CD8-positive, alpha-beta memory T cell (primary cell): ENCODE results near the gene MYH10. TPM values are rescaled to one million over a fixed set of nuclear protein-coding genes. Genes with fewer than 3 reads are reported as not detected.
"Not testable (repeated sequence)": the region's sequence is repeated elsewhere in the genome, so short reads cannot be mapped to it uniquely, and the experiment has no call there.

Source experiments
- CTCF ChIA-PET: fragments of 350-600 bp; sonication (Branson Sonifier 250); formaldehyde crosslinking; loops from one replicate; lab custom pipeline; 2021; ENCODE audit warnings: antibody characterized with exemption; lab: Charles Lee
- POLR2A ChIA-PET: fragments of 350-600 bp; sonication (Branson Sonifier 250); formaldehyde crosslinking; loops from one replicate; lab custom pipeline; 2021; ENCODE audit warnings: antibody characterized with exemption; lab: Charles Lee
- DNase-seq, 5 donors: peaks; one replicate each; pipeline versions ENCODE4 v3.0.0 to v3.0.0-alpha.2; 2020 to 2022; ENCODE audit warnings: mixed read lengths in 1 of 5
- H3K27ac ChIP-seq: one replicate; pipeline ENCODE4 v1.7.0; 2013; ENCODE audit warnings: low read depth, mild to moderate bottlenecking, low read length, moderate library complexity
- H3K27me3 ChIP-seq: 2 replicates; pipeline ENCODE4 v1.7.0; 2013; ENCODE audit warnings: low read length, mild to moderate bottlenecking; ENCODE audit not compliant: insufficient read depth, poor library complexity, severe bottlenecking
- H3K36me3 ChIP-seq: 2 replicates; pipeline ENCODE4 v1.7.0; 2013; ENCODE audit warnings: mild to moderate bottlenecking, low read length, moderate library complexity; ENCODE audit not compliant: insufficient read depth
- H3K4me1 ChIP-seq: 2 replicates; pipeline ENCODE4 v1.7.0; 2013; ENCODE audit warnings: mild to moderate bottlenecking, low read length, moderate library complexity; ENCODE audit not compliant: insufficient read depth
- H3K4me3 ChIP-seq: 2 replicates; pipeline ENCODE4 v1.7.0; 2013; ENCODE audit warnings: mild to moderate bottlenecking, low read length
- H3K9me3 ChIP-seq: 2 replicates; pipeline ENCODE4 v1.7.0; 2013; ENCODE audit warnings: mild to moderate bottlenecking, low read length
- H3K27ac Mint-ChIP-seq, 8 donors: one replicate each; pipeline ENCODE4 v1.8.0; 2020 to 2021; ENCODE audit warnings: mixed read lengths in 8 of 8, mild to moderate bottlenecking in 6 of 8, inconsistent platforms in 3 of 8, moderate library complexity in 3 of 8
- H3K27me3 Mint-ChIP-seq, 2 donors: one replicate each; pipeline ENCODE4 v1.8.0; 2020 to 2021; ENCODE audit warnings: mixed read lengths in 2 of 2, mild to moderate bottlenecking in 1 of 2, moderate library complexity in 1 of 2
- H3K36me3 Mint-ChIP-seq, 3 donors: one replicate each; pipeline ENCODE4 v1.8.0; 2020 to 2021; ENCODE audit warnings: mixed read lengths in 3 of 3, inconsistent platforms in 1 of 3, mild to moderate bottlenecking in 1 of 3
- H3K4me1 Mint-ChIP-seq, 3 donors: one replicate each; pipeline ENCODE4 v1.8.0; 2020 to 2021; ENCODE audit warnings: mixed read lengths in 3 of 3, inconsistent platforms in 1 of 3, mild to moderate bottlenecking in 1 of 3
- H3K4me3 Mint-ChIP-seq, 7 donors: one replicate each; pipeline ENCODE4 v1.8.0; 2020 to 2021; ENCODE audit warnings: mixed read lengths in 7 of 7, mild to moderate bottlenecking in 6 of 7, moderate library complexity in 4 of 7, inconsistent platforms in 2 of 7
- H3K9me3 Mint-ChIP-seq, 5 donors: one replicate each; pipeline ENCODE4 v1.8.0; 2020 to 2022; ENCODE audit warnings: mixed read lengths in 5 of 5, mild to moderate bottlenecking in 3 of 5, moderate library complexity in 2 of 5, inconsistent platforms in 1 of 5
- polyA plus RNA-seq: library from polyadenylated mRNA; unstranded; fragments of 300-500 nt; fragmentation: Illumina TruSeq; gene quantifications from one replicate; pipeline ENCODE4 v1.2.3, GENCODE V29; 2021
- total RNA-seq, 2 experiments: library from RNA; stranded (reverse); gene quantifications; one replicate each; pipeline ENCODE4 v1.2.3, GENCODE V29; 2021

Gene MYH10
- total and polyA plus RNA-seq, 3 experiments from 2014 or later = 2.4 to 7.5 (median 6.7) TPM

DNA sequence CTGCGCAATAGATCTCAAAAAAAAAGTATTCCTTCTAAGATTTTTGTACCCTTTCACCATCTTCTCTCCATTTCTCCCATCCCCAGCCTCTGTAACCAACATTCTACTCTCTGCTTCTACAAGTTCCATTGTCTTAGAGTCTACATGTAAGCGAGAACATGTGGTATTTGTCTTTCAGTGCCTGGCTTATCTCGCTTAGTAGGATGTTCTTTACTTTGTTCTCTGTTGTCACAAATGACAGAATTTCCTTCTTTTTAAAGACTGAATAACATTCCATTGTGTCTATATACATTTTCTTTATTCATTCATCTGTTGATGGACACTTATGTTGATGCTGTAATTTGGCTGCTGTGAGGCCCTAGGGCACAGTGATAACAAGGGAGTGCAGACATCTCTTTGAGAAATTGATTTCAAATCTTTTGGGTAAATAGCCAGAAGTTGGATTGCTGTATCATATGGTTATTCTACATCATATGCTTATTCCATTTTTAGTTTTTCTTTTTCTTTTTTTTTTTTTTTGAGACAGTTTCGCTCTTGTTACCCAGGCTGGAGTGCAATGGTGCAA lies 37.7 kb upstream of the MYH10 start:
- H3K4me1 ChIP-seq = no peaks in the 10 kb centered on the region
- ChIA-PET CTCF (no interaction called here), POLR2A (no interaction called here)
- Mint-ChIP-seq H3K9me3 (no peaks in the 10 kb centered on the region), H3K27ac (no peak overlapping the region), H3K4me3 (no peak overlapping the region), H3K36me3 (peaks cover 0 to 2% (median 0%) of the 10 kb centered on the region in 3 donors), H3K4me1 (no peaks in the 10 kb centered on the region), H3K27me3 (peaks cover 9 to 37% of the 10 kb centered on the region in 2 donors)
- no peak overlapping the region for H3K27ac ChIP-seq
- no peak for DNase-seq
- H3K27me3 ChIP-seq = no peaks in the 10 kb centered on the region
- no peaks in the 10 kb centered on the region for H3K36me3 ChIP-seq
- no peak overlapping the region for H3K4me3 ChIP-seq
- no peaks in the 10 kb centered on the region for H3K9me3 ChIP-seq

DNA sequence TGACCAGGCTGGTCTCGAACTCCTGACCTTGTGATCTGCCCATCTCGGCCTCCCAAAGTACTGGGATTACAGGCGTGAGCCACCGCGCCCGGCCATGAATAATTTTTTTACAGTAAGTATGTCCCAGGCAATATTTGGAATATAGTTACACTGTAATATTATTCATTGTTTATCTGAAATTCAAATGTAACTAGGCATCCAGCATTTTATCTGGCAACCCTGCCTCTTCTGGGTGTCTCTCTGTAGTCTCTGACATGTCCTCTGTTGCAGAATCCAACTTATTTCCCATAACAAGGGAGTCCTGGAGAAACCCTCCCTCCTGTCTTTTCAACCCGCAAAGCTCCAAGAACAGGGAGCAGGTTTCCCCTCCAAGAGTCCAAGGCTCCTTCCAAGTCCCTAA lies 36.9 kb upstream of the MYH10 start:
- H3K27me3 Mint-ChIP-seq = peaks cover 9 to 37% of the 10 kb centered on the region in 2 donors
- Histone ChIP-seq H3K27me3 (no peaks in the 10 kb centered on the region), H3K9me3 (no peaks in the 10 kb centered on the region), H3K4me1 (no peaks in the 10 kb centered on the region), H3K36me3 (no peaks in the 10 kb centered on the region), H3K4me3 (no peak overlapping the region), H3K27ac (no peak overlapping the region)
- H3K4me1 Mint-ChIP-seq = no peaks in the 10 kb centered on the region
- ChIA-PET POLR2A (no interaction called here), CTCF (no interaction called here)
- H3K27ac Mint-ChIP-seq = no peak overlapping the region
- no peaks in the 10 kb centered on the region for H3K9me3 Mint-ChIP-seq
- no peak for DNase-seq
- H3K36me3 Mint-ChIP-seq = peaks cover 0 to 1% (median 0%) of the 10 kb centered on the region in 3 donors
- H3K4me3 Mint-ChIP-seq = no peak overlapping the region

DNA sequence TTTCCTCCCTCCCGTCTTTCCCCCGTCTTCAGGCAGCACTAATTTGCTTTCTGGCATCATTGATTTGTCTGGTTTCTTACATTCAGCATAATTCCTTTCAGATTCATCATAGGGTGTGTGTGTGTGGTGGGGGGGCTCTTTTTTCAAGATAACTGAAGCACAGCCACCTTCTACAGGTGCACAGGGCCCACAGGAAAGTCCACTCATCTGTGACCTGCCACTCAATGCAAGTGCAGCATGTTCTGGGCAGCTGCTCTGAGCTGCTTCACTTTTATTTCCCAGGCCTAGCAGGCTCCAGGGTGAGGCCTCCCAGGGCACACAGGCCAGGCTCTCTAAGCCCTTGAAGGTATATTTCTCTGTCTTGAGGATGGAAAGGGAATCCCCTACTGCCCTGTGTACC lies 35.2 kb upstream of the MYH10 start:
- H3K4me3 ChIP-seq = no peak overlapping the region
- DNase-seq = no peak
- no peaks in the 10 kb centered on the region for H3K27me3 ChIP-seq
- no peak overlapping the region for H3K27ac Mint-ChIP-seq
- peaks cover 9 to 42% of the 10 kb centered on the region in 2 donors for H3K27me3 Mint-ChIP-seq
- POLR2A ChIA-PET = no interaction called here
- H3K27ac ChIP-seq = no peak overlapping the region
- H3K4me3 Mint-ChIP-seq = no peak overlapping the region
- no peaks in the 10 kb centered on the region for H3K4me1 Mint-ChIP-seq
- no peaks in the 10 kb centered on the region for H3K9me3 Mint-ChIP-seq
- H3K4me1 ChIP-seq = no peaks in the 10 kb centered on the region
- H3K36me3 ChIP-seq = no peaks in the 10 kb centered on the region
- CTCF ChIA-PET = no interaction called here
- H3K36me3 Mint-ChIP-seq = no peaks in the 10 kb centered on the region
- no peaks in the 10 kb centered on the region for H3K9me3 ChIP-seq

DNA sequence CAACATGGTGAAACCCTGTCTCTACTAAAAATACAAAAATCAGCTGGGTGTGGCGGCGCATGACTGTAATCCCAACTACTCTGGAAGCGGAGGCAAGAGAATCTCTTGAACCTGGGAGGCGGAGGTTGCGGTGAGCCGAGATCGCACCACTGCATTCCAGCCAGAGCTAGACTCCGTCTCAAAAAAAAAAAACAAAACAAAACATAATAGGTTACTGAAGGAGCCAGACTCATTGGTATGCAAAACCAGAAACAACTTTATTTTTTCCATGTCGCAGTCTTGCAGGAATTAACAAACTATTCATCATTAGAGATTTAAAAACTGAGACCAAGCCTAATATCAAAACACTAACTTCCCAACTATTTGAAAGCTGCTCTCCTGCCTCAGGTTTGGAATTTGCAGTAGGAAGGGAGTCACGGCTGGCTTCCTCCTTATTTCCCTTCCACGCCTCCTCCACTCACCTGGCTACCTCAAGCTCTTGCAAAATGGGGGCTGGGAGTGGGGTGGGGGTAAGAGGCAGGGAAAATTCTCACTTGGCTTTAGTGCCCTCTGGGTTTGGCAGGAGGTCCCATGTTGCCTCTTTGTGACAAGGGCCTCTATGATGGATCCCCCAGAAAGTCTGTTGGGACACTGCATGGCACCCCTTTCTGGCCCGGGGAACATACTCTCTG lies 34.1 kb upstream of the MYH10 start:
- Histone ChIP-seq H3K4me1 (no peaks in the 10 kb centered on the region), H3K9me3 (no peaks in the 10 kb centered on the region), H3K27ac (no peak overlapping the region), H3K4me3 (no peak overlapping the region), H3K36me3 (no peaks in the 10 kb centered on the region), H3K27me3 (no peaks in the 10 kb centered on the region)
- POLR2A ChIA-PET = no interaction called here
- no peaks in the 10 kb centered on the region for H3K9me3 Mint-ChIP-seq
- H3K27me3 Mint-ChIP-seq = peaks cover 8 to 37% of the 10 kb centered on the region in 2 donors
- H3K36me3 Mint-ChIP-seq = no peaks in the 10 kb centered on the region
- H3K27ac Mint-ChIP-seq = no peak overlapping the region
- no peaks in the 10 kb centered on the region for H3K4me1 Mint-ChIP-seq
- CTCF ChIA-PET = no interaction called here
- no peak overlapping the region for H3K4me3 Mint-ChIP-seq
- no peak for DNase-seq

DNA sequence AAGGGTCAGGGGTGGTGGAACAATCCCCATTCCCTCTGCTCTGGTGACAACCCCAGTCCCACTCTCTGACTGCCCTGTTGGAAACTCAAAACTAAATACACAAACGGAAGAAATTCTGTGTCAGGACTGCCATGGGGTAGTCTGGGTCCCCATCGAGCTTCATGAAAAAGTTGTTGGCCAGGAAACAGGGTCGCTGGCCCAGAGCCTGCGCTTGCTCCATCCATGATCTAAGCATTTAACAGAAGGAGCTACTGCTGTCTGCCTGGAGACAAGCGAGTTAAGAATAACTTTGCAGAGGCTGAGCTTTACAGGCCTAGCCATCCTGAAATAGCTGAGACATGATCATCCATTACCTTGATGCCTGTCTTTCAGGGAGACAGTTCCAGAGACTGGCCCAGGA lies 32.4 kb upstream of the MYH10 start:
- no peaks in the 10 kb centered on the region for H3K36me3 ChIP-seq
- no peak overlapping the region for H3K4me3 ChIP-seq
- H3K4me3 Mint-ChIP-seq = no peak overlapping the region
- H3K4me1 ChIP-seq = no peaks in the 10 kb centered on the region
- no peak overlapping the region for H3K27ac Mint-ChIP-seq
- no peak overlapping the region for H3K27ac ChIP-seq
- no peaks in the 10 kb centered on the region for H3K9me3 Mint-ChIP-seq
- ChIA-PET POLR2A (no interaction called here), CTCF (no interaction called here)
- H3K4me1 Mint-ChIP-seq = no peaks in the 10 kb centered on the region
- peaks cover 8 to 30% of the 10 kb centered on the region in 2 donors for H3K27me3 Mint-ChIP-seq
- H3K36me3 Mint-ChIP-seq = no peaks in the 10 kb centered on the region
- no peaks in the 10 kb centered on the region for H3K27me3 ChIP-seq
- DNase-seq = no peak
- no peaks in the 10 kb centered on the region for H3K9me3 ChIP-seq

DNA sequence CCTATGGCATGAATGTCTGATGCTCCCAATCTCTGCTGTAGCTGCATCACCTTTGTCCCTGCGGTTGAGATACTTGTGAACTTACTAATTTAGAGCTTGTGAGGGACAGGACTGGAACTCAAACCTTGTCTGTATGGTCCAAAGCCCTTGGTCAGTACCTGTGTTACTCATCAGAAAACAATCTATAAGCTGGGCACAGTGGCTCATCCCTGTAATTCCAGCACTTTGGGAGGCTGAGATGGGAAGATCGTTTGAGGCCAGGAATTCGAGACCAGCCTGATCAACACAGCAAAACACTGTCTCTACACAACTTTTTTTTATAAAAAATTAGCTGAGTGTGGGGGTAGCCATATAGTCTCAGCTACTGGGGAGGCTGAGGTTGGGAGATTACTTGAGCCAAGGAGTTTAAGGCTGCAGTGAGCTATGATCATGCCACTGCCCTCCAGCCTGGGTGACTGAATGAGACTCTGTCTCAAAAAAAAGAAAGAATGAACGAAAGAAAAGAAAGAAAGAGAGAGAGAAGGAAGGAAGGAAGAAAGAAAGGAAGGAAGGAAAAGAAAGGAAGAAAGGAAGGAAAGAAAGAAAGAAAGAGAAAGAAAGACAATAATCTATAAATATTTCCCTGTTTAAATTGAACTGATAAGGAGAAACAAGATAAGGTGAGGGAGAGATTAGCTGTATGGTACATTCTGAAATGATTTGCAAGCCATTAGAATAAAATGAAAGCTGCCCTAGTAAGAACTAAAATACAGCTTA lies 31.7 kb upstream of the MYH10 start:
- no peaks in the 10 kb centered on the region for H3K27me3 ChIP-seq
- no peak overlapping the region for H3K4me3 Mint-ChIP-seq
- ChIA-PET CTCF (no interaction called here), POLR2A (interaction anchor here (0.6 kb wide), 1 partner anchor 78 kb away, joined by 13 read pairs; no protein-coding TSS in a partner anchor)
- H3K4me1 Mint-ChIP-seq = no peaks in the 10 kb centered on the region
- H3K4me3 ChIP-seq = no peak overlapping the region
- no peaks in the 10 kb centered on the region for H3K9me3 ChIP-seq
- DNase-seq = no peak
- H3K27ac Mint-ChIP-seq = no peak overlapping the region
- no peak overlapping the region for H3K27ac ChIP-seq
- H3K36me3 Mint-ChIP-seq = peaks cover 0 to 4% (median 2%) of the 10 kb centered on the region in 3 donors
- H3K27me3 Mint-ChIP-seq = peaks cover 5 to 26% of the 10 kb centered on the region in 2 donors
- H3K9me3 Mint-ChIP-seq = peaks cover 0 to 4% (median under 1%) of the 10 kb centered on the region in 5 donors
- H3K4me1 ChIP-seq = no peaks in the 10 kb centered on the region
- H3K36me3 ChIP-seq = no peaks in the 10 kb centered on the region

DNA sequence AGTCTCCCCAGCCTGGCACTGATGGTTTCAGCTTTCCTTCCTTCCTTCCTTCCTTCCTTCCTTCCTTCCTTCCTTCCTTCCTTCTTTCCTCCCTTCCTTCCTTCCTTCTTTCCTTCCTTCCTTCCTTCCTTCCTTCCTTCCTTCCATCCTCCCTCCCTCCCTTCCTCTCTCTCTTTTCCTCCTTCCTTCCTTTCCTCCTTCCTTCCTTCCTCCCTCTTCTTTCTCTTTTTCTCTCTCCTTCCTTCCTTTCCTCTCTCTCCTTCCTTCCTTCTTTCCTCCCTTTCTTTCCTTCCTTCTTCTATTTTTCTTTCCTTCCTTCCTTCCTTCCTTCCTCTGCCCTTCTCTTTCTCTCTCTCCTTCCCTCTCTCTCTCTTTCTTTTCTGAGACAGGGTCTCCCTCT lies 30.2 kb upstream of the MYH10 start:
- H3K36me3 ChIP-seq, DNase-seq, H3K4me1 Mint-ChIP-seq, H3K27ac Mint-ChIP-seq, H3K4me3 ChIP-seq, H3K4me3 Mint-ChIP-seq, CTCF ChIA-PET, H3K9me3 ChIP-seq, H3K27me3 ChIP-seq, H3K27ac ChIP-seq, POLR2A ChIA-PET, H3K4me1 ChIP-seq: not testable (repeated sequence)
- Mint-ChIP-seq H3K27me3 (peaks cover 8 to 26% of the 10 kb centered on the region in 2 donors), H3K9me3 (peaks cover 0 to 10% (median 7%) of the 10 kb centered on the region in 5 donors), H3K36me3 (peaks cover 0 to 11% (median 2%) of the 10 kb centered on the region in 3 donors)

DNA sequence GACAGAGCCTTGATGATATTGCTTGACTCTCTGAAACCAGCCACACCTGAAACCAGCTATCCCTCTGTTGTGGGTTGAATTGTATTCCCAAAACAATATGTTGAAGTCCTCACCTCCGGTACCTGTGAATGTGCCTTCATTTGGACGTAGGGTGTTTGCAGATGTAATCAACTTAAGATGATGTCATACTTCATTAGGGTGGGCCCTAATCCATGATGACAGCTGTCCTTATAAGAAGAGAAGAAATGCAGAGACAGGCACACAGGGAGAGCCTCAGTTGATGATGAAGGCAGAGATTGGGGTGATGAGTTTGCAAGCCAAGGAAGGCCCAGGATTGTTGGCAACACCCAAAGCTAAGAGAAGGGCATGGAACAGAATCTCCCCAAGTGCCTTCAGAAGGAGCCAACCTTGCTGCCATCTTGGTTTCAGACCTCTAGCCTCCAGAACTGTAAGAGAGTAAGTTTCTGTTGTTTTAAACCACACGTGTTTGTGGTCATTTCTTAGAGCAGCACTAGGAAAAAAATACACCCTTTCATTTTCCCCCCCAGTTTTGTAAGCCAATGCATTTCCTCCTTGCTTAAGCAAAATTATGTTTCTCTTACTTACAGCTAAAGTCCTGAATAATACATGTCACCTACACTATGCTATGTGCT lies 29.4 kb upstream of the MYH10 start:
- Histone ChIP-seq H3K4me1 (no peaks in the 10 kb centered on the region), H3K36me3 (no peaks in the 10 kb centered on the region), H3K9me3 (no peaks in the 10 kb centered on the region), H3K27ac (no peak overlapping the region), H3K4me3 (no peak overlapping the region), H3K27me3 (no peaks in the 10 kb centered on the region)
- Mint-ChIP-seq H3K27me3 (peaks cover 8 to 20% of the 10 kb centered on the region in 2 donors), H3K4me1 (no peaks in the 10 kb centered on the region), H3K4me3 (no peak overlapping the region), H3K36me3 (peaks cover 0 to 11% (median 2%) of the 10 kb centered on the region in 3 donors), H3K27ac (peak overlapping the region in 2 of 8 donors; percentile 1 to 21), H3K9me3 (peaks cover 0 to 10% (median 7%) of the 10 kb centered on the region in 5 donors)
- no peak for DNase-seq
- ChIA-PET CTCF (no interaction called here), POLR2A (no interaction called here)
